CD4-positive, alpha-beta T cell treated with Interleukin-1 beta for 1 hour (primary cell): ENCODE results near the gene PCSK6.

ENCODE experiments used
- DNase-seq, 2 donors: peaks; one replicate each; pipeline ENCODE4 v3.0.0-alpha.2; 2020 to 2022

Gene PCSK6

GRCh38 chr15:101266787-101267186 is 222.7 kb downstream of the PCSK6 start:
- DNase-seq, result no peak

DNA sequence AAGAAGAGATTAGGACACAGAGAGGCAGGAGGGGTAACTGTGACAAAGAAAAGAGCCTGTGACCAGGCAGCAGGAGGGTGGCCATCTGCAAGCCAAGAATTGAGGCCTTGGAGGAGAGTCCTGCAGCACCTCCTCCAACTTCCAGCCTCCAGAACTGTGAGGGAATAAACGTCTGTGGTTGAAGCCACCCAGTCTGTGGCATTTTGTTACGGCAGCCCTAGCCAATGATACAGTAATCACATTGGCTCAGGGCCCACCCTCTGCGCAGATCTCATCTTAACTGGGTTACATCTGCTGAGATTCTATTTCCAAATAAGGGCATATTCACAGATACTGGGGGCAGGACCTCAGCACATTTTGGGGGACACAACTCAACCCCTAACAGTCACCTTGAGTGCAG is 223.5 kb downstream of the PCSK6 start:
- DNase-seq, result no peak

- DNase-seq, result no peak
Measured at GRCh38 chr15:101264911-101265641, 224.4 kb downstream of the PCSK6 start.

- DNase-seq, result no peak
Measured at GRCh38 chr15:101264011-101264410, 225.5 kb downstream of the PCSK6 start.

- no peak for DNase-seq
Measured at GRCh38 chr15:101262551-101262950, 227.0 kb downstream of the PCSK6 start.

- peak; percentile 61 to 69 for DNase-seq
Measured at GRCh38 chr15:101258238-101259144, 231.0 kb downstream of the PCSK6 start.

DNA sequence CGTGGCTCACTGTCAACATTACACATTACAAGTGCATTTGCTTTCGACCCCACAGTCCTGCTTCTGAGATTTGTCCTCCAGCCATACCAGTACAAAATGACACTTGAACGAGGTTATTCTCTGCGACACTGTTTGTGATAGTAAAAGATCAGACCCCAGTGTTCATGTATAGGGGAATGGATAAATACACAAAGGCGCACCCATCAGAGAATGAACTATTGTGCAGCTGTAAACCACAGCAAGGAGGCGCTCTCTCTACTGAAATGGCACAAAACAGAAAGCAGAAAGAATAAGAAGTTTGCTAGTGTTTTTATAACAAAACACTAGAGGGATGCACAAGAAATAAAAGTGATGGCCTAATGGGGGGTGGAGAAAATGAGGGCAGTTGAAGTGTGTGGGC is 232.8 kb downstream of the PCSK6 start:
- peak in 1 of 2 donors; percentile 28 for DNase-seq

DNA sequence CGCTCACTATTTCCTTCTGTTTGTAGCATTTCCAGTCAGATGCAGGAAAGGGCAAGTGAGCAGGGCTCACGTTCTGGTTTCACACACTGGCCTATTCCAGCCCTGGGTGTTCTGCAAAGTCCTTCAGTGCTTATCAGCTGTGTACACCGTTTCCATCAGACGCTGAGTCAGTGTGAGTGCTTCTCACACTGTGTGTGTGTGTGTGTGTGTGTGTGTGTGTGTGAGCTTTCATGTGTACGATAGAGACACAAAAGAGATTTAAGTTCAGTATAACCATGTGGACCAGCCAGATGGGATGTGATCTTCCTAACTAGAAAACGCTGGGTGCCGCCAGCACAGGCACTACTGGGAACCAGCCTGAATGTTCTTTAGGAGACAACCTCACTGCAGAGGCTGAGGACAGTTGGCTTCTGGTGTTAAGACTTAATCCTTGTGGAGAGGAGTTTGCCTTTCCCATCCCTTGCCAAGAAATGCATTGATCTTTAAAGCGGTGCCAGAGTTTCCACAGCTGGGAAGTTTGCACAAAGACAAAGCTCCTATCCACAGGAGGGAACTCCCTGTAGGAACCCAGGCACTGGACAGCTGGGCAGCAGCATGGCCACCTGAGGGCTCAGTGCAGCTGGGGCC is 233.8 kb downstream of the PCSK6 start:
- DNase-seq, result no peak

GRCh38 chr15:101255051-101255395 is 234.5 kb downstream of the PCSK6 start:
- no peak for DNase-seq

- no peak for DNase-seq
Measured at GRCh38 chr15:101254157-101255050, 235.1 kb downstream of the PCSK6 start.
